Measurements from ENCODE around the gene EPM2AIP1. TPM values are rescaled to one million over a fixed set of nuclear protein-coding genes. Genes with fewer than 3 reads are reported as not detected.

The EPM2AIP1 gene
- total and polyA plus RNA-seq, 2 donors (not counting 3 experiments of a cell fraction or from before 2014, with no cell fraction given), result 5.4 to 15.1 TPM

- Histone ChIP-seq H3K9me3 (replicated peaks; ENCODE audit: control insufficient read depth, insufficient read depth, low read length) (no peaks in the 10 kb centered on the region), H3K4me2 (ENCODE audit: insufficient read depth, low read length) (no peak overlapping the region), H3K79me2 (ENCODE audit: control insufficient read depth, insufficient read depth, low read length) (no peaks in the 10 kb centered on the region), H3K9me1 (replicated peaks; ENCODE audit: control insufficient read depth, extremely low read depth, insufficient read depth, low read length) (no peaks in the 10 kb centered on the region), H3K4me3 (replicated peaks in 1 of 3; ENCODE audit: insufficient read depth in 1 of 3, low read depth in 1 of 3, low read length in 3 of 3) (no peak overlapping the region), H3K27me3 (ENCODE audit: control insufficient read depth in 2 of 2, insufficient read depth in 2 of 2, low read length in 2 of 2) (no peaks in the 10 kb centered on the region), H2AFZ (ENCODE audit: low read depth, low read length) (no peak overlapping the region), H4K20me1 (replicated peaks; ENCODE audit: control insufficient read depth, extremely low read depth, insufficient read depth, low read length) (no peaks in the 10 kb centered on the region), H3K4me1 (ENCODE audit: control insufficient read depth, extremely low read depth, insufficient read depth, low read length) (no peaks in the 10 kb centered on the region), H3K36me3 (ENCODE audit: control insufficient read depth in 2 of 2, extremely low read depth in 1 of 2, insufficient read depth in 2 of 2, low read length in 2 of 2) (peaks cover 3 to 8% of the 10 kb centered on the region in 2 experiments), H3K27ac (ENCODE audit: insufficient read depth, low read depth, low read length) (no peak overlapping the region), H3K9ac (replicated peaks; ENCODE audit: extremely low read depth, insufficient read depth, low read length) (no peak overlapping the region)
- no peak for DNase-seq (ENCODE audit: low read depth, low spot score)
- BruUV-seq (replicated peaks), result no TSS peak
- intact Hi-C loops (cut with micrococcal nuclease) (no loop called here), dilution Hi-C loops (cut with MboI; ENCODE audit: extremely low pct_ligation_motif_present, low sequenced_read_pairs) (no loop called here)
- no peak for FAIRE-seq
- ChIA-PET CTCF (interaction anchor here (1.5 kb wide), 1 partner anchor 15 kb away, joined by 3 read pairs; no protein-coding TSS in a partner anchor), POLR2A (no interaction called here)
- TF ChIP-seq JUN (IDR thresholded peaks at IDR 0.05; ENCODE audit: borderline replicate concordance, insufficient read depth, insufficient read length, low read depth) (no peak), GATA2 (IDR thresholded peaks at IDR 0.05; ENCODE audit: insufficient read depth, insufficient read length, low read depth, low read length) (no peak), POLR2AphosphoS5 (IDR thresholded peaks at IDR 0.05; ENCODE audit: insufficient read depth, low read depth, low read length) (no peak), CTCF (IDR thresholded peaks at IDR 0.05; ENCODE audit: extremely low read depth in 1 of 2, insufficient read depth in 1 of 2, low read depth in 1 of 2, low read length in 2 of 2) (no peak), FOS (IDR thresholded peaks at IDR 0.05; ENCODE audit: borderline replicate concordance, insufficient read depth, low read length) (no peak), EZH2 (IDR thresholded peaks at IDR 0.05; ENCODE audit: borderline replicate concordance, low read depth, low read length, severe bottlenecking) (no peak), POLR2A (IDR thresholded peaks at IDR 0.05; ENCODE audit: low read depth, low read length) (no peak), MYC (IDR thresholded peaks at IDR 0.05; ENCODE audit: low read depth, low read length) (no peak), MAX (IDR thresholded peaks at IDR 0.05; ENCODE audit: insufficient read depth, insufficient read length) (no peak)
Observed at GRCh38 chr3:36981006-36981405, 11.9 kb downstream of the EPM2AIP1 start.
